ENCODE measurements around the gene NXNL2.

DNA sequence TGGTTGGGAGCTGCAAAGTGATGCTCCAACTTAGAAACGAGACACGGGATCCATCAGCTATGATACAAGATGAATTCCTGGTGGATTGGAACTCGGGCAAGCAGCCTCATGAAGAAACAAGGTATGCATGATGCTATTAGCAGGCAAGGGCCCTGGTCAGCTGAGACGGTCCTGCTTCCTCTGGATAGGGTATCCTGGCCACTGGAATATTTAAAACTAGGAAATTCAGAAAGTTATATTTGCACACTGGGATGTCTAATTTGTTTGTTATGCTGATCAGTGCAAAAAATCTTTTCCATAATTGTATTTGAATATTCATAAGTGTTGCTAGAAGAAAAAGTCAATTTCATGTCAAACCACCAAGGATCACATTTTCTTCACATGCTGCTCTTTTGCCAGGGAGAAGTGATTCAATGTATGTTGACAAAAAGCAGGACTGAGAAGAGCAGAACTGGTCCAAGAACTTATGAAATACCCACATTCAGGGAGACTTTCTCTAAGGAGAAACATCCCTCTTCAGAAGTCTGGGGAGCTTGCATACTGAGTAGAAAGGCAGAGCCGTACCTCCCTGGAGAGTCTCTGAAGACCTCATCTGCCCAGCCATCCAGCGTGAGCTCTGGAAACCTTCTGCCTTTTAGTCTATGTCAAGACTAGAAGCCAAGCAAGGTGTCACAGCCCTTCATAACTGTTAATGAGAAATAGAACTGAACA is 6.7 kb upstream of the NXNL2 start:
- TF ChIP-seq SIN3A (IDR thresholded peaks at IDR 0.05; ENCODE audit: borderline replicate concordance, insufficient read depth, low read length) (no peak), TAF1 (IDR thresholded peaks at IDR 0.05; ENCODE audit: borderline replicate concordance, insufficient read depth, low read length) (no peak), POLR2AphosphoS5 (IDR thresholded peaks at IDR 0.05; ENCODE audit: low read depth, low read length) (no peak), FOXP2 (optimal IDR thresholded peaks at IDR 0.05; ENCODE audit: borderline replicate concordance, extremely low read depth, extremely low read length, insufficient read depth) (no peak)
- TF ChIP-seq, protein P1, sequence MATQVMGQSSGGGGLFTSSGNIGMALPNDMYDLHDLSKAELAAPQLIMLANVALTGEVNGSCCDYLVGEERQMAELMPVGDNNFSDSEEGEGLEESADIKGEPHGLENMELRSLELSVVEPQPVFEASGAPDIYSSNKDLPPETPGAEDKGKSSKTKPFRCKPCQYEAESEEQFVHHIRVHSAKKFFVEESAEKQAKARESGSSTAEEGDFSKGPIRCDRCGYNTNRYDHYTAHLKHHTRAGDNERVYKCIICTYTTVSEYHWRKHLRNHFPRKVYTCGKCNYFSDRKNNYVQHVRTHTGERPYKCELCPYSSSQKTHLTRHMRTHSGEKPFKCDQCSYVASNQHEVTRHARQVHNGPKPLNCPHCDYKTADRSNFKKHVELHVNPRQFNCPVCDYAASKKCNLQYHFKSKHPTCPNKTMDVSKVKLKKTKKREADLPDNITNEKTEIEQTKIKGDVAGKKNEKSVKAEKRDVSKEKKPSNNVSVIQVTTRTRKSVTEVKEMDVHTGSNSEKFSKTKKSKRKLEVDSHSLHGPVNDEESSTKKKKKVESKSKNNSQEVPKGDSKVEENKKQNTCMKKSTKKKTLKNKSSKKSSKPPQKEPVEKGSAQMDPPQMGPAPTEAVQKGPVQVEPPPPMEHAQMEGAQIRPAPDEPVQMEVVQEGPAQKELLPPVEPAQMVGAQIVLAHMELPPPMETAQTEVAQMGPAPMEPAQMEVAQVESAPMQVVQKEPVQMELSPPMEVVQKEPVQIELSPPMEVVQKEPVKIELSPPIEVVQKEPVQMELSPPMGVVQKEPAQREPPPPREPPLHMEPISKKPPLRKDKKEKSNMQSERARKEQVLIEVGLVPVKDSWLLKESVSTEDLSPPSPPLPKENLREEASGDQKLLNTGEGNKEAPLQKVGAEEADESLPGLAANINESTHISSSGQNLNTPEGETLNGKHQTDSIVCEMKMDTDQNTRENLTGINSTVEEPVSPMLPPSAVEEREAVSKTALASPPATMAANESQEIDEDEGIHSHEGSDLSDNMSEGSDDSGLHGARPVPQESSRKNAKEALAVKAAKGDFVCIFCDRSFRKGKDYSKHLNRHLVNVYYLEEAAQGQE (IDR thresholded peaks at IDR 0.05; ENCODE audit: insufficient read depth in 1 of 2, low read depth in 2 of 2, low read length in 2 of 2), result no peak

Data from PFSK-1 (cell line).